Omental fat pad (tissue), 4 donors: ENCODE results near the gene SH3BGR. TPM values are rescaled to one million over a fixed set of nuclear protein-coding genes. Genes with fewer than 3 reads are reported as not detected.

Source experiments
- ATAC-seq: fragments of 150-250 bp; one replicate; pipeline ENCODE4 v1.9.1; 2016; ENCODE audit warnings: mild to moderate bottlenecking, moderate library complexity; ENCODE audit not compliant: low FRiP score
- DNase-seq: peaks from one replicate; pipeline ENCODE4 v3.0.0-alpha.2; 2019; ENCODE audit warnings: low spot score
- total RNA-seq, 4 donors: library from RNA; depleted of rRNA; stranded (reverse); fragments of >200 nt; gene quantifications; one replicate each; pipeline ENCODE4 v1.1.0, GENCODE V29; 2016
- TF ChIP-seq, protein P1 (sequence below), 3 donors: fragments of 450-650 bp; IDR thresholded peaks; one replicate each; pipeline ENCODE4 v1.5.1; 2016 to 2017; ENCODE audit warnings: antibody characterized with exemption in 3 of 3, mild to moderate bottlenecking in 3 of 3, moderate library complexity in 2 of 3

Gene SH3BGR
- total RNA-seq, 4 donors from 2014 or later: 3.5 to 42.0 (median 4.7) TPM

DNA sequence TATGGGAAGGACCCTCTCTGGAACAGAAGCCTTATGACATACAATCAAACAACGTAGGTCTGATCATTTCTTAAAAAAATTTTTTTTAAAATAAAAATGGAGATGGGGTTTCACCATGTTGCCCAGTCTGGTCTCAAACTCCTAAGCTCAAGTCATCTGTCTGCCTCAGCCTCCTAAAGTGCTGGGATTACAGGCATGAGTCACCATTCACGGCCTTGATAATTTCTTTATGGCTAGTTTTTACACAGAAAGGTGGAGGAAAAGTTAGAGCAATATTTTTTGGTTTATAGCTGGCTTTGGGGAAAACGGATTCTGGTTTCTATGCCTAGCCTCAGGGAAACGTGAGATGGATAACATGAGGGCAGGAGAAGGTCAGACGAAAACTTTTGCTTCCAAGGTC, 91.0 kb downstream of the SH3BGR start:
- no peak for ATAC-seq
- no peak for DNase-seq
- TF ChIP-seq, protein P1, sequence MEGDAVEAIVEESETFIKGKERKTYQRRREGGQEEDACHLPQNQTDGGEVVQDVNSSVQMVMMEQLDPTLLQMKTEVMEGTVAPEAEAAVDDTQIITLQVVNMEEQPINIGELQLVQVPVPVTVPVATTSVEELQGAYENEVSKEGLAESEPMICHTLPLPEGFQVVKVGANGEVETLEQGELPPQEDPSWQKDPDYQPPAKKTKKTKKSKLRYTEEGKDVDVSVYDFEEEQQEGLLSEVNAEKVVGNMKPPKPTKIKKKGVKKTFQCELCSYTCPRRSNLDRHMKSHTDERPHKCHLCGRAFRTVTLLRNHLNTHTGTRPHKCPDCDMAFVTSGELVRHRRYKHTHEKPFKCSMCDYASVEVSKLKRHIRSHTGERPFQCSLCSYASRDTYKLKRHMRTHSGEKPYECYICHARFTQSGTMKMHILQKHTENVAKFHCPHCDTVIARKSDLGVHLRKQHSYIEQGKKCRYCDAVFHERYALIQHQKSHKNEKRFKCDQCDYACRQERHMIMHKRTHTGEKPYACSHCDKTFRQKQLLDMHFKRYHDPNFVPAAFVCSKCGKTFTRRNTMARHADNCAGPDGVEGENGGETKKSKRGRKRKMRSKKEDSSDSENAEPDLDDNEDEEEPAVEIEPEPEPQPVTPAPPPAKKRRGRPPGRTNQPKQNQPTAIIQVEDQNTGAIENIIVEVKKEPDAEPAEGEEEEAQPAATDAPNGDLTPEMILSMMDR (IDR thresholded peaks at IDR 0.05): no peak

DNA sequence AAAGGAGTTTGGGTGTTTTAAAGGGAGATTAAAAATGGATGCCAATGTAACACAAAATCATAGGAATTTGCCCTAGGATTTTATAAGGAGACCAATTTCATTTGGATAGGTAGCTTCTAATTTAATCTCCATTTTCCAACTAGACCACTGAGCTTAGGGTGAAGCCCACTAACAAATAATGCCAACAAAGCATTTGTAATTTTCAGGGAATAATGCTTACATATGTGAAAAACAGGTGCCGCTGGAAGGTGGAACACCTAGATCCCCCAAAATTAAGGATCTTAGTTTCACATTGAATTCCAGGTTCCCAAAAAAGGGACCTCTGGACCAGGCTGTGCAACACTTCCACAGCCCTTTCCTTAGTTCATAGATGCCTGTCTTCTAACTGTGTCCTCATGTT, 94.8 kb downstream of the SH3BGR start:
- TF ChIP-seq, protein P1 (IDR thresholded peaks at IDR 0.05): no peak
- DNase-seq: no peak
- ATAC-seq: no peak

DNA sequence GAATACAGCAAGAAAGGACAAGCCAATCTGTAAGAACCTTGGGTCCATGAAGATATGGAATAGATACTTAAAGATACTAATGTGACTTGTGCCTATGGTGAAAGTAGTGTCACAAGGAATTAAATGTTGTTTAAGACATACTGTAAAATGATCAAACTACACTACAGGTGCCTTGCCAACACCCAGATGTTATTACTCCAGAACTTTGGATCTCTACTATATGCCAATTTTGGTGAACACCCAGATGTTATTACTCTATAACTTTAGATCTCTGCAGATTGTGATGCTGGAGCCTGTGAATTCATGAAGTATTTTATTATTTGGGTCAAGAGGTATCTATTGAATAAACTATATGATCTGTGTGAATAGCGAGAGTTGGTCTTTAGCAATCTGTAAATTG, 101.1 kb downstream of the SH3BGR start:
- TF ChIP-seq, protein P1 (IDR thresholded peaks at IDR 0.05): no peak
- ATAC-seq (no peak), DNase-seq (no peak)

DNA sequence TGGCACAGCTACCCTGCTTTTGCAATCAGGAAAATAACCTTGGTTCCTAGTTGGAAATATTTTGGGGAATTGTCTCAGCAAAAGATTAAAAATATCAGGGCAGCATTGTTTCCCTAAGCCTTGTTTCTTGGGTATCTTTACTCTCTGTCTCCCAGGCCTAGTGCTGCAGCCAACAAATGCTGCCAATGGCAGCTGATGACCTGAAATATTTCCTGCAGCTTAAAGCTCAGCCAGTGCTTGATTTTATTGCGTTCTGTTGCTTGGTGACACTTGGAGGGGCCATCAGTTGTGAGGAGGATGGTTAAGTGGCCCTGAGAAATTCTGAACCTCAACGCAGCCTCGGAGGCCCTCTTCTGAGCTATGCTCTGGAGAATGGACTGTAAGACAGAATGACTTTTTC, 101.6 kb downstream of the SH3BGR start:
- DNase-seq (no peak), ATAC-seq (no peak)
- TF ChIP-seq, protein P1 (IDR thresholded peaks at IDR 0.05): no peak

DNA sequence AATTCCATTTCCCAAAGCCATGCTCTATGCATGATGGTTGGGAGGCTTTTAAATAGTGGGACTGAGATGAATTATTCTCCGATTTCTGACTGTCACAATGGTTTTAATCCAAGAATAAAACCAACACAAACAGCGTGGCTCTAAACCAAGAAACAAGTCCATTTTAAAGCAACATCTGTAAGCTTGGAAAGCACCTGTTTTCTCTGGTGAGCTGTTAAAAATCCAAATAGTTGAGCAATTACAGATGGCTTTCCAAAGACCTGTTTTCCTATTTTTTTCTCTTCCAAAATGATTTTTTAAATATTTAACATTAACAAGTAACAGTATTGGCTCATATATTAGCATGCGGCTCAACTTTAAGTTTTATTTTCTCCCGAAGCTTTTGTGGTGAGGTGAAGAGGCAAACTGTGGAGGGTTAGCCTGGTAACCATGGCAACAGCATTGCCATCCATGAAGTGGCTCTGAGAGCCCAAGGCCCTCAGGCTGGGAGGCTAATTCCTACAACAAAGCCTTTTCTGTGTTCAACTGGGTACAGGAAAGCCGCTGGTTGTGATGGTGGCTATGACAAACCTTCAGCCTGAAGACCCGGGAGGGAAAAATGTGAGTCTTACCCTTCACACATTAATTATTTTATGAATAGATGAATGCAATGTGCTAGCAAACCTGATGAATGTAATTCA, 104.3 kb downstream of the SH3BGR start:
- TF ChIP-seq, protein P1 (IDR thresholded peaks at IDR 0.05): no peak
- ATAC-seq: no peak
- DNase-seq: no peak

DNA sequence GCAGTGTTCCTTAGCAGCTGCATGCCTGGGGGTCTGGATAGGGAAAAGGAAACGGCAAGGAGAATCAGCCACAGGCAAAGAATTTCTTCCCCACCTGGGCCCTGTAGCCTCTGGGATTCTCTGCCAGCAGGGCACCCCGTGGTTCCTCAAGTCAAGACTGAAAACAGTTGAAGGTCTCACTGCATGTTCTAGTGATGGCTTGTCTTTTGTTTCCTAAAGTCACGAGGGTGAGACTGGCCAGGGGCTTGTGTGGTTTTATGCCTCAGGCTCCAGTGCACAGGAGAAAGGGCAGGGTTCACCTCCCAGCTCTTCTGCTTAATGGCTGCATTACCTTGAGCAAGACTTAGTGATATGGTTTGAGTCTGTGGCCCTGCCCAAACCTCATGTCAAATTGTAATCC, 107.7 kb downstream of the SH3BGR start:
- DNase-seq (no peak), ATAC-seq (no peak)
- TF ChIP-seq, protein P1 (IDR thresholded peaks at IDR 0.05): no peak

DNA sequence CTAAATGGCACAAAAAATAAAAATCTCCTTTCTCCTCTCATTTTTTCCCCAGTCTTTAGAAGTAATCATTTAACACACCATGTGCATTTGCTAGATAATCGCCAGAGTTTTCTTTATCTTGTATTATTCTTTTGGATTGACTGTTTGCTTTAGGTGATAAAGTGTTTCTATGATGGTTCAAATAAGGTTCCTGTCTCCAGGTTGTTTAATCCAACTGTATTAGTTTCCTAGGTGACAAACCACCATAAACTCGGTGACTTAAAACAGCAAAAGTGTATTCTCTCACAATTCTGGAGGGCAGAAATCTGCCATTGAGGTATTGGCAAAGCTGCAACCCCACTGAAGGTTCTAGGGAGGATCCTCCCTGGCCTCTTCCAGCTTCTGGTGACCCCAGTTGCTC, 109.4 kb downstream of the SH3BGR start:
- DNase-seq: no peak
- ATAC-seq: no peak
- TF ChIP-seq, protein P1 (IDR thresholded peaks at IDR 0.05): no peak
